ENCODE data around the gene SEPTIN5. TPM values are rescaled to one million over a fixed set of nuclear protein-coding genes. Genes with fewer than 3 reads are reported as not detected.

SEPTIN5 gene
- total RNA-seq, 1 donor from 2014 or later: 103 TPM

DNA sequence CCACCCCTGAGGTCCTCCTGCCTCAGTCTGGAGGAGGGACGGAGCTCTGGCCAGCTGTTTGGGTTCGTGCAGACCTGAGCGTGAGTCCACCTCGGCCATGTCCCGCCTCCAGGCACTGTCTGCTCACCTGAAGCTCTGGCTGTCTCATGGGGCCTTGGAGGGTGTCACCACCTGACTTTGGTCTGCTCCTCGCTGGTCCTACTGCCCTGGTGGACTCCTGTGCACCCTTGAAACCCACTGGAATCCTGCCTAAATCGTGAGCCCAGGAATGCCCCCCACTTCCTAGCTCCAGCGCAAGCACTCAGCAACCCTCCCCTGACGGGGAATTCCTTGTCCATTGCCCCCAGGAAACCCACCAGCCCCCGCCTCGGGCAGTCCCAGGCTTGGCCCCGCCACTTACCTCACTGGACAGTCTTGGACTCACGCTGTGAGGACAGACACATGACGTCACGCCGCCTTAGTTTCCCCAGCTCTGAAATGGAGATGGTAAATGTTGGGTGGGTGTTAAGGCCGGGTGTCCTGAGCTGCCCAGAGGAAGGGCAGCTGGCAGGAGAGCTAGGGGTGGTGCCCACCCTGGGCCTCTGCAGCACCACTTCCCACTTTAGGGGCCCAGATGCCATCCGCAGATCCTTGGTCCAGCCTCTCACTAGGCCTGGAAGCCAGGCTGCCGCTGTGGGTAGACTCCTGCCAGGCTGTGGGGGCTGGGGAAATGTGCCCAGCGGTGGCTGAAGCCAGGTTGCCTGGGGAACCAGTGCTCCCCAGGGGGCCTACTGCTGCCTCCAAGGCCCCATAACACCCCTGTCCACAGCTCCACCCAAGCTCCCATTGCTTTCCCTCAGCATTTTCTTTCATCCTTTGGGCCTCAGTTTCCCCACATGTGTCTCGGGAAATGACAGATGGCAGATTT lies 28.1 kb downstream of the SEPTIN5 start:
- no peak for DNase-seq (ENCODE audit: extremely low spot score, unreplicated experiment)
- Mint-ChIP-seq H3K4me1 (ENCODE audit: unreplicated experiment) (peaks cover 14% of the 10 kb centered on the region), H3K27ac (ENCODE audit: unreplicated experiment) (no peak overlapping the region), H3K9me3 (ENCODE audit: unreplicated experiment) (no peaks in the 10 kb centered on the region), H3K27me3 (ENCODE audit: unreplicated experiment) (no peaks in the 10 kb centered on the region), H3K36me3 (ENCODE audit: unreplicated experiment) (no peaks in the 10 kb centered on the region), H3K4me3 (ENCODE audit: unreplicated experiment) (no peak overlapping the region)
- TF ChIP-seq, protein P1, sequence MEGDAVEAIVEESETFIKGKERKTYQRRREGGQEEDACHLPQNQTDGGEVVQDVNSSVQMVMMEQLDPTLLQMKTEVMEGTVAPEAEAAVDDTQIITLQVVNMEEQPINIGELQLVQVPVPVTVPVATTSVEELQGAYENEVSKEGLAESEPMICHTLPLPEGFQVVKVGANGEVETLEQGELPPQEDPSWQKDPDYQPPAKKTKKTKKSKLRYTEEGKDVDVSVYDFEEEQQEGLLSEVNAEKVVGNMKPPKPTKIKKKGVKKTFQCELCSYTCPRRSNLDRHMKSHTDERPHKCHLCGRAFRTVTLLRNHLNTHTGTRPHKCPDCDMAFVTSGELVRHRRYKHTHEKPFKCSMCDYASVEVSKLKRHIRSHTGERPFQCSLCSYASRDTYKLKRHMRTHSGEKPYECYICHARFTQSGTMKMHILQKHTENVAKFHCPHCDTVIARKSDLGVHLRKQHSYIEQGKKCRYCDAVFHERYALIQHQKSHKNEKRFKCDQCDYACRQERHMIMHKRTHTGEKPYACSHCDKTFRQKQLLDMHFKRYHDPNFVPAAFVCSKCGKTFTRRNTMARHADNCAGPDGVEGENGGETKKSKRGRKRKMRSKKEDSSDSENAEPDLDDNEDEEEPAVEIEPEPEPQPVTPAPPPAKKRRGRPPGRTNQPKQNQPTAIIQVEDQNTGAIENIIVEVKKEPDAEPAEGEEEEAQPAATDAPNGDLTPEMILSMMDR (IDR thresholded peaks at IDR 0.05): no peak

GRCh38 chr22:19743081-19743480 lies 28.8 kb downstream of the SEPTIN5 start:
- no peak overlapping the region for H3K27ac Mint-ChIP-seq (ENCODE audit: unreplicated experiment)
- TF ChIP-seq, protein P1 (IDR thresholded peaks at IDR 0.05): no peak
- no peaks in the 10 kb centered on the region for H3K36me3 Mint-ChIP-seq (ENCODE audit: unreplicated experiment)
- H3K4me1 Mint-ChIP-seq (ENCODE audit: unreplicated experiment): peaks cover 14% of the 10 kb centered on the region
- no peaks in the 10 kb centered on the region for H3K9me3 Mint-ChIP-seq (ENCODE audit: unreplicated experiment)
- H3K27me3 Mint-ChIP-seq (ENCODE audit: unreplicated experiment): no peaks in the 10 kb centered on the region
- no peak for DNase-seq (ENCODE audit: extremely low spot score, unreplicated experiment)
- no peak overlapping the region for H3K4me3 Mint-ChIP-seq (ENCODE audit: unreplicated experiment)

DNA sequence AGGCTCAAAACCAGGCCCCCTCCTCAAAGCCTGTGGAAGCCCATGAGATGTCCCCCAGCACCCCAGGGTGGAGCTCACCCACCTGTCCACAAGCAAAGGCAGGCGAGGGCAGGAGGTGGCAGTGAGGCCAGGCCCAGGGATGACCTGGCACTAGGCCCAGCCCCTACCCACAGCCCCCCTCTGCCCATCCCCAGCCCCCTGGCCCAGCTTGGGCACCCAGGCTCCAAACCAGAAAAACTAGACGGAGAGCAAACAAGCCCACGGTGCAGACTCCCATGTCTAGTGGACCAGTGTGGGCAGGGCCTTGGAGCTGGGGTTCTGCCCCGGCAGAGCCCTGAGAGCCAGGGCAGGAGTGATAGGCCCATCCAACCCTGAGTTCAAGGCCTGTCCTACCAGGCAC lies 29.3 kb downstream of the SEPTIN5 start:
- H3K36me3 Mint-ChIP-seq (ENCODE audit: unreplicated experiment): no peaks in the 10 kb centered on the region
- H3K27ac Mint-ChIP-seq (ENCODE audit: unreplicated experiment): no peak overlapping the region
- no peak for DNase-seq (ENCODE audit: extremely low spot score, unreplicated experiment)
- no peaks in the 10 kb centered on the region for H3K9me3 Mint-ChIP-seq (ENCODE audit: unreplicated experiment)
- H3K27me3 Mint-ChIP-seq (ENCODE audit: unreplicated experiment): no peaks in the 10 kb centered on the region
- peaks cover 14% of the 10 kb centered on the region for H3K4me1 Mint-ChIP-seq (ENCODE audit: unreplicated experiment)
- H3K4me3 Mint-ChIP-seq (ENCODE audit: unreplicated experiment): no peak overlapping the region
- TF ChIP-seq, protein P1 (IDR thresholded peaks at IDR 0.05): no peak

DNA sequence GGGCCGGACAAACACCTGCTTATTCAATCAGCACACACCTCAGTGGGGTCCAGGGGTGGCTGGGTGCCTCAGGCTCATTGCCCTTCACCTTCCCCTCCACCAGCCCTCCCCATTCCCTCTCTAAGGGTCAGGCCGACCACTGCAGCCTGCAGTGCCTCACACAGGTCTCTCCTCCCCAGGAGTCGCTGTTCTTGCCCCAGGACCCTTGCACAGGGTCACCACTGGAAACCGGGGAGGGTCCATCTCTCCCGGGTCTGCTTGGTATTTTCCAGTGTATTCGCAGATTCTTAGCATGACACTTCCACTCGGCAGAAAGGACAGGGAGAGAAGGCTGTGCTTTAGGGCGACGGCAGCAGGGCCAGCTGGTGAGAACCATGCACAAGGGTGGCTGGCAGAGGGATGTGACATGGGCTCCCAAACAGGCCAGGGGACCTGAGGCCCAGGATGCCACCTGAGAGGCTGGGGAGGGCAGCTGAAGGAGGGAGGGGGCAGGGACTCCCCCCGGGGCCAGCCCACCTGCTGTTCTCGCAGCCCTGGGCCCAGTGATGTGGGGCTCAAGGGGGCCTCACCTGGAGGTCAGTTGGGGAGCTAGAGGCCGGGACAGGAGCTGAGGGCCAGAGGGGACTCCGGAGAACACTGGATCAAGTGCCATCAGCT lies 30.2 kb downstream of the SEPTIN5 start:
- peaks cover 18% of the 10 kb centered on the region for H3K4me1 Mint-ChIP-seq (ENCODE audit: unreplicated experiment)
- DNase-seq (ENCODE audit: extremely low spot score, unreplicated experiment): no peak
- no peaks in the 10 kb centered on the region for H3K9me3 Mint-ChIP-seq (ENCODE audit: unreplicated experiment)
- no peaks in the 10 kb centered on the region for H3K36me3 Mint-ChIP-seq (ENCODE audit: unreplicated experiment)
- H3K4me3 Mint-ChIP-seq (ENCODE audit: unreplicated experiment): no peak overlapping the region
- TF ChIP-seq, protein P1 (IDR thresholded peaks at IDR 0.05): no peak
- no peaks in the 10 kb centered on the region for H3K27me3 Mint-ChIP-seq (ENCODE audit: unreplicated experiment)
- no peak overlapping the region for H3K27ac Mint-ChIP-seq (ENCODE audit: unreplicated experiment)
